AG09309 (cell line): ENCODE measurements around the gene FUT9.

ENCODE experiments used
- DNase-seq: peaks from one replicate; pipeline ENCODE4 v3.0.0-alpha.2; 2010; ENCODE audit warnings: low read depth
- H3K4me3 ChIP-seq: 2 replicates; pipeline ENCODE4 v1.5.1; 2011; ENCODE audit warnings: mild to moderate bottlenecking, low read depth, low read length, moderate library complexity; ENCODE audit not compliant: control insufficient read depth
- CTCF ChIP-seq: IDR thresholded peaks from 2 replicates; pipeline ENCODE4 v1.5.1; 2011; ENCODE audit warnings: mild to moderate bottlenecking, low read depth, low read length, inconsistent platforms; ENCODE audit not compliant: insufficient read depth, control insufficient read depth; ENCODE audit errors: missing control alignments

The FUT9 gene

GRCh38 chr6:96015518-96016333 is at the start of gene FUT9:
Gene FUT9 (plus strand): TSS chr6:96015974. CDS start chr6:96203156, 187,182 bp downstream.
- no peak for DNase-seq
- TF ChIP-seq CTCF, result no peak
- H3K4me3 ChIP-seq, result no peak within 1 kb of the TSS

GRCh38 chr6:95967594-95967993 is 48.2 kb upstream of the FUT9 start:
- no peak for TF ChIP-seq CTCF
- no peak for DNase-seq
- H3K4me3 ChIP-seq, result no peak overlapping the region

GRCh38 chr6:95973976-95974375 is 41.8 kb upstream of the FUT9 start:
- no peak for DNase-seq
- TF ChIP-seq CTCF, result no peak

GRCh38 chr6:95978230-95978629 is 37.5 kb upstream of the FUT9 start:
- TF ChIP-seq CTCF, result no peak

More at GRCh38 chr6:95973976-95974375, 41.8 kb upstream of the FUT9 start:
- no peak overlapping the region for H3K4me3 ChIP-seq

GRCh38 chr6:95991906-95992305 is 23.9 kb upstream of the FUT9 start:
- no peak overlapping the region for H3K4me3 ChIP-seq
- DNase-seq, result no peak
- TF ChIP-seq CTCF, result no peak

More at GRCh38 chr6:95978230-95978629, 37.5 kb upstream of the FUT9 start:
- no peak overlapping the region for H3K4me3 ChIP-seq
- no peak for DNase-seq

GRCh38 chr6:95994151-95994550 is 21.6 kb upstream of the FUT9 start:
- DNase-seq, result no peak
- no peak overlapping the region for H3K4me3 ChIP-seq
- no peak for TF ChIP-seq CTCF

- TF ChIP-seq CTCF, result no peak
- H3K4me3 ChIP-seq, result no peak overlapping the region
- no peak for DNase-seq
Observed at GRCh38 chr6:95998133-95998532, 17.6 kb upstream of the FUT9 start.
